H1 (cell line): Measurements from ENCODE around the gene BCAR3. TPM values are rescaled to one million over a fixed set of nuclear protein-coding genes. Genes with fewer than 3 reads are reported as not detected.

Source experiments
- CTCF ChIA-PET: fragments of 300-600 bp; sonication (Branson Sonifier 250); formaldehyde crosslinking; loops from one replicate; lab custom pipeline; 2021; ENCODE audit not compliant: partially characterized antibody; lab: Charles Lee
- POLR2A ChIA-PET: fragments of 300-600 bp; sonication (Branson Sonifier 250); formaldehyde crosslinking; loops from one replicate; lab custom pipeline; 2021; ENCODE audit warnings: inconsistent platforms; ENCODE audit not compliant: partially characterized antibody; lab: Charles Lee
- DNase-seq, 2 experiments: peaks; one replicate each; pipeline versions ENCODE4 v3.0.0 to v3.0.0-alpha.2; 2010 to 2022; ENCODE audit warnings: low spot score in 2 of 2, low read depth in 1 of 2, mixed read lengths in 1 of 2
- FAIRE-seq: peaks from 2 replicates; lab custom pipeline; 2011; peaks lifted over from hg19 to GRCh38; lab: Jason Lieb, UNC
- H2AFZ ChIP-seq: 2 replicates; pipeline ENCODE4 v1.8.1; 2012; ENCODE audit warnings: low read length, inconsistent platforms
- H2AK5ac ChIP-seq: 2 replicates; pipeline ENCODE4 v1.6.1; 2013; ENCODE audit warnings: low read depth, low read length
- H2BK120ac ChIP-seq: replicated peaks from 2 replicates; pipeline ENCODE3; 2013; ENCODE audit warnings: low read depth, low read length, inconsistent platforms
- H2BK12ac ChIP-seq: 2 replicates; pipeline ENCODE4 v1.6.1; 2013; ENCODE audit warnings: low read depth, low read length
- H2BK15ac ChIP-seq: 2 replicates; pipeline ENCODE4 v1.6.1; 2013; ENCODE audit warnings: low read length
- H2BK20ac ChIP-seq: 2 replicates; pipeline ENCODE4 v1.6.1; 2013; ENCODE audit warnings: low read length
- H2BK5ac ChIP-seq: 2 replicates; pipeline ENCODE4 v1.6.1; 2013; ENCODE audit warnings: low read depth, low read length
- H3K14ac ChIP-seq: 2 replicates; pipeline ENCODE4 v1.6.1; 2013; ENCODE audit warnings: inconsistent platforms; ENCODE audit not compliant: insufficient read length
- H3K18ac ChIP-seq: 2 replicates; pipeline ENCODE4 v1.6.1; 2013; ENCODE audit warnings: low read length; ENCODE audit errors: extremely low read depth
- H3K23ac ChIP-seq: 2 replicates; pipeline ENCODE4 v1.6.1; 2013; ENCODE audit warnings: inconsistent platforms; ENCODE audit not compliant: insufficient read length
- H3K23me2 ChIP-seq: 2 replicates; pipeline ENCODE4 v1.6.1; 2013; ENCODE audit warnings: low read depth, low read length
- H3K27ac ChIP-seq: 2 replicates; pipeline ENCODE4 v1.6.1; 2011; ENCODE audit warnings: low read depth, low read length, inconsistent platforms
- H3K27me3 ChIP-seq, 4 experiments: replicated peaks in 1 of 4; 1 replicate in 1 of 4; 2 replicates in 3 of 4; pipeline versions ENCODE4 v1.6.1 to v1.8.1; 2011 to 2013; ENCODE audit warnings: low read length in 3 of 4, mild to moderate bottlenecking in 3 of 4, inconsistent platforms in 2 of 4, mixed read lengths in 2 of 4, moderate library complexity in 1 of 4; ENCODE audit not compliant: control insufficient read depth in 3 of 4, insufficient read depth in 3 of 4; ENCODE audit errors: extremely low read depth in 1 of 4
- H3K36me3 ChIP-seq, 4 experiments: 2 replicates each; pipeline versions ENCODE4 v1.6.1 to v1.8.1; 2011 to 2013; ENCODE audit warnings: mild to moderate bottlenecking in 4 of 4, low read length in 3 of 4, moderate library complexity in 2 of 4, control low read depth in 1 of 4, inconsistent platforms in 1 of 4; ENCODE audit not compliant: insufficient read depth in 4 of 4, control insufficient read depth in 2 of 4
- H3K4ac ChIP-seq: replicated peaks from 2 replicates; pipeline ENCODE3; 2013; ENCODE audit warnings: low read length, low read depth, mixed read lengths, inconsistent platforms; ENCODE audit not compliant: insufficient read length
- H3K4me1 ChIP-seq, 4 experiments: replicated peaks in 1 of 4; 1 replicate in 1 of 4; 2 replicates in 3 of 4; pipeline versions ENCODE4 v1.6.1 to v1.8.1; 2011 to 2013; ENCODE audit warnings: low read length in 3 of 4, inconsistent platforms in 2 of 4, mixed read lengths in 1 of 4; ENCODE audit not compliant: insufficient read depth in 4 of 4, control insufficient read depth in 3 of 4
- H3K4me2 ChIP-seq, 2 experiments: 2 replicates each; pipeline versions ENCODE4 v1.6.1 to v1.8.1; 2011 to 2013; ENCODE audit warnings: low read depth in 2 of 2, low read length in 2 of 2, control low read depth in 1 of 2, inconsistent platforms in 1 of 2, mild to moderate bottlenecking in 1 of 2; ENCODE audit not compliant: insufficient read depth in 1 of 2
- H3K4me3 ChIP-seq, 4 experiments: fragments of 200-600, 300-600 bp in 1 of 4; sonication (generic), shearing (Covaris generic), sonication (Bioruptor Twin) in 1 of 4; 2 replicates each; pipeline versions ENCODE4 v1.5.1 to v1.8.1; 2011 to 2016; ENCODE audit warnings: low read length in 4 of 4, low read depth in 3 of 4, control low read depth in 2 of 4, inconsistent platforms in 2 of 4, mild to moderate bottlenecking in 2 of 4, mixed read lengths in 1 of 4, moderate library complexity in 1 of 4; ENCODE audit not compliant: insufficient read depth in 2 of 4; ENCODE audit errors: extremely low read depth in 1 of 4
- H3K56ac ChIP-seq: replicated peaks from 2 replicates; pipeline ENCODE3; 2013; ENCODE audit warnings: low read depth, mild to moderate bottlenecking, mixed read lengths, low read length, inconsistent platforms; ENCODE audit not compliant: insufficient read length
- H3K79me1 ChIP-seq: 2 replicates; pipeline ENCODE4 v1.6.1; 2013; ENCODE audit warnings: low read depth, low read length, control low read depth
- H3K79me2 ChIP-seq, 2 experiments: 2 replicates each; pipeline versions ENCODE4 v1.6.1 to v1.8.1; 2012 to 2013; ENCODE audit warnings: low read length in 2 of 2, mild to moderate bottlenecking in 2 of 2, inconsistent platforms in 1 of 2; ENCODE audit not compliant: insufficient read depth in 2 of 2, control insufficient read depth in 1 of 2
- H3K9ac ChIP-seq, 4 experiments: replicated peaks in 1 of 4; 1 replicate in 1 of 4; 2 replicates in 3 of 4; pipeline versions ENCODE4 v1.6.1 to v1.8.1; 2011 to 2013; ENCODE audit warnings: low read depth in 3 of 4, low read length in 3 of 4, control low read depth in 2 of 4, mild to moderate bottlenecking in 2 of 4, moderate library complexity in 2 of 4, inconsistent platforms in 1 of 4; ENCODE audit errors: extremely low read depth in 1 of 4
- H3K9me3 ChIP-seq, 2 experiments: 2 replicates each; pipeline versions ENCODE4 v1.6.1 to v1.8.1; 2012 to 2013; ENCODE audit warnings: mild to moderate bottlenecking in 2 of 2, moderate library complexity in 2 of 2, control low read depth in 1 of 2, inconsistent platforms in 1 of 2, low read depth in 1 of 2, low read length in 1 of 2, mixed read lengths in 1 of 2; ENCODE audit not compliant: insufficient read depth in 2 of 2
- H4K20me1 ChIP-seq, 2 experiments: replicated peaks in 1 of 2; 2 replicates each; pipeline versions ENCODE3 to v1.8.1; 2011 to 2013; ENCODE audit warnings: inconsistent platforms in 2 of 2, low read length in 2 of 2, mild to moderate bottlenecking in 1 of 2; ENCODE audit not compliant: insufficient read depth in 2 of 2, control insufficient read depth in 1 of 2
- H4K5ac ChIP-seq: 2 replicates; pipeline ENCODE4 v1.6.1; 2013; ENCODE audit warnings: low read length, low read depth, mixed read lengths, inconsistent platforms; ENCODE audit not compliant: insufficient read length
- H4K8ac ChIP-seq: 2 replicates; pipeline ENCODE4 v1.8.0; 2013; ENCODE audit warnings: mild to moderate bottlenecking, moderate library complexity, low read length, inconsistent platforms; ENCODE audit not compliant: insufficient read depth; ENCODE audit errors: extremely low read depth
- H4K91ac ChIP-seq: replicated peaks from 2 replicates; pipeline ENCODE3; 2013; ENCODE audit warnings: low read length, mixed read lengths, inconsistent platforms; ENCODE audit not compliant: insufficient read length
- EZH2 ChIP-seq: fragments of 200-600 bp; sonication (generic); IDR thresholded peaks from 2 replicates; pipeline ENCODE4 v1.7.1; 2012; ENCODE audit warnings: low read depth, mild to moderate bottlenecking, moderate library complexity, low read length, inconsistent platforms; ENCODE audit not compliant: severe bottlenecking
- WGBS, 2 experiments: shearing (Covaris generic) in 1 of 2; methylation state at CpG; one replicate each; pipeline versions ENCODE4 v1.1.6 to v1.1.7; 2013 to 2015; ENCODE audit warnings: low lambda C conversion rate in 2 of 2, mixed read lengths in 2 of 2, inconsistent platforms in 1 of 2, low coverage in 1 of 2, missing lambda C conversion rate in 1 of 2; ENCODE audit not compliant: insufficient replicate concordance in 2 of 2, insufficient coverage in 1 of 2, insufficient read length in 1 of 2; ENCODE audit errors: extremely low coverage in 1 of 2, missing lambda C conversion rate in 1 of 2; 5-methylcytosine and 5-hydroxymethylcytosine counted together
- polyA plus RNA-seq, 7 experiments: library from polyadenylated mRNA; depleted of rRNA in 3 of 7; stranded (reverse) in 5 of 7; unstranded in 2 of 7; fragments of >200 nt in 5 of 7; fragments of 200-250 nt in 2 of 7; gene quantifications; 1 replicate in 5 of 7; 2 replicates in 1 of 7; 4 replicates in 1 of 7; pipeline versions ENCODE4 v1.2.1 to v1.2.3, GENCODE V29; 2011 to 2013; ENCODE audit warnings: missing spikeins in 2 of 7, mixed read lengths in 2 of 7
- total RNA-seq: library from RNA; stranded (reverse); fragmentation: NEBNext Ultra II Directional; extraction: Animal tissue kit (Norgen Biotek cat#: 25700); gene quantifications from 2 replicates; pipeline ENCODE4 v1.2.1, GENCODE V29; 2021

BCAR3 gene
- total and polyA plus RNA-seq, 2 of the 8 experiments (the other 6 are each of a cell fraction or from before 2014, with no cell fraction given): 5.6 to 9.2 TPM

DNA sequence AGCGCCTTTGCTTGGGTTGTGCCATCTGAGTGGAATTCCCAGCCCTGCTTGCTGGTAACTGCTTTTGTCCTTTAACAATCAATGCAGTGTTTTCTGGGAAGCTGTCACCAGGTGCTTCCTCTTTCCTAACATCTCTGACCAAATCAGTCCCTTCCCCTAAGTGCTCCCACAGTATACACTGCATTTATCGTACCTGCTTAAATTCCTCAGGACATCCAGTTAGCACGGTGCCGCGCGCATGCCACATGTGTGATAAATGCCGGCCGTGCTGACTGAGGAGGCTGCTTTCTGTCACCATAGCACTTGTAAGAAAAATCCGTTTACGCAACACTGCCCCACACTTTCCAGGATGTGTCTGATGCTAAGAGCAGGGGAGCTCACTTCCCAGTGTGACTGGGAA lies 115.4 kb downstream of the BCAR3 start:
- no peak overlapping the region for H2AFZ ChIP-seq
- H3K4me3 ChIP-seq: no peak overlapping the region
- no peak overlapping the region for H2BK12ac ChIP-seq
- H3K79me2 ChIP-seq: no peaks in the 10 kb centered on the region
- H3K36me3 ChIP-seq: peaks cover 0 to 28% (median 7%) of the 10 kb centered on the region in 4 experiments; a peak in 4 of 8 replicates
- ChIA-PET CTCF (interaction anchor here (0.9 to 1.3 kb wide), 3 partner anchors 16 to 55 kb away, joined by 3 to 4 read pairs (median 3); no protein-coding TSS in a partner anchor), POLR2A (interaction anchor here (1.4 to 2.4 kb wide), 2 partner anchors 23 to 280 kb away, joined by 5 read pairs; no protein-coding TSS in a partner anchor)
- no peak overlapping the region for H3K27ac ChIP-seq
- H3K14ac ChIP-seq: no peak overlapping the region
- H3K9me3 ChIP-seq: no peaks in the 10 kb centered on the region
- no peaks in the 10 kb centered on the region for H3K23me2 ChIP-seq
- H3K56ac ChIP-seq: no peak overlapping the region
- no peak overlapping the region for H3K9ac ChIP-seq
- no peak overlapping the region for H2BK120ac ChIP-seq
- no peak overlapping the region for H3K4me2 ChIP-seq
- no peak overlapping the region for H4K8ac ChIP-seq
- H3K4me1 ChIP-seq: no peaks in the 10 kb centered on the region
- no peak overlapping the region for H2BK15ac ChIP-seq
- H4K5ac ChIP-seq: no peak overlapping the region
- no peak overlapping the region for H3K4ac ChIP-seq
- peaks cover 3% of the 10 kb centered on the region in 2 experiments for H4K20me1 ChIP-seq
- no peak overlapping the region for H3K23ac ChIP-seq
- H3K79me1 ChIP-seq: no peaks in the 10 kb centered on the region; the same call in 1 of the 2 replicates
- no peak for FAIRE-seq
- H2BK5ac ChIP-seq: no peak overlapping the region
- no peaks in the 10 kb centered on the region for H3K27me3 ChIP-seq
- TF ChIP-seq EZH2: no peak
- TF ChIP-seq, all 59 proteins: peak for 0
- 94% methylated on average over 10 of the region's 10 CpGs; no CpG with 5 or more reads in 1 of the 2 experiments for WGBS, 2 experiments
- Histone ChIP-seq H2BK20ac (no peak overlapping the region), H4K91ac (no peak overlapping the region), H3K18ac (no peak overlapping the region), H2AK5ac (no peak overlapping the region)
- no peak for DNase-seq
